Transverse colon (tissue), 4 donors: ENCODE data around the gene CFAP300. TPM values are rescaled to one million over a fixed set of nuclear protein-coding genes. Genes with fewer than 3 reads are reported as not detected.

Experiments
- DNase-seq: peaks from one replicate; pipeline ENCODE4 v3.0.0-alpha.2; 2019
- H3K27ac ChIP-seq, 4 donors: fragments of 200-600 bp; sonication (generic); 2 replicates each; pipeline ENCODE4 v1.5.1; 2016 to 2018; ENCODE audit warnings: inconsistent platforms in 4 of 4
- H3K27me3 ChIP-seq: fragments of 200-600 bp; sonication (generic); 2 replicates; pipeline ENCODE4 v1.5.1; 2017; ENCODE audit warnings: inconsistent platforms
- H3K36me3 ChIP-seq, 4 donors: fragments of 200-600 bp; sonication (generic); 2 replicates each; pipeline ENCODE4 v1.5.1; 2017 to 2019; ENCODE audit warnings: inconsistent platforms in 4 of 4
- H3K4me1 ChIP-seq, 4 donors: fragments of 200-600 bp; sonication (generic); 2 replicates each; pipeline ENCODE4 v1.5.1; 2017 to 2020; ENCODE audit warnings: inconsistent platforms in 4 of 4
- H3K4me3 ChIP-seq, 4 donors: fragments of 200-600 bp; sonication (generic); 1 replicate in 1 of 4; 2 replicates in 3 of 4; pipeline versions ENCODE4 v1.5.1 to v1.6.1; 2017 to 2019; ENCODE audit warnings: inconsistent platforms in 4 of 4
- H3K9me3 ChIP-seq, 2 donors: fragments of 200-600 bp; sonication (generic); 2 replicates each; pipeline ENCODE4 v1.5.1; 2017 to 2019; ENCODE audit warnings: inconsistent platforms in 2 of 2
- EP300 ChIP-seq: sonication (generic); formaldehyde crosslinking; IDR thresholded peaks from one replicate; pipeline ENCODE4 v1.6.1; 2017; ENCODE audit warnings: antibody characterized with exemption, low read depth
- POLR2A ChIP-seq: fragments of 450-650 bp; IDR thresholded peaks from one replicate; pipeline ENCODE4 v1.6.1; 2016; ENCODE audit warnings: antibody characterized with exemption, mild to moderate bottlenecking, moderate library complexity
- POLR2AphosphoS5 ChIP-seq, 3 donors: sonication (generic); formaldehyde crosslinking; IDR thresholded peaks; one replicate each; pipeline ENCODE4 v1.6.1; 2016; ENCODE audit warnings: antibody characterized with exemption in 3 of 3
- WGBS, 2 donors: methylation state at CpG; one replicate each; pipeline ENCODE4 v1.1.5; 2018; ENCODE audit warnings: low coverage in 1 of 2; 5-methylcytosine and 5-hydroxymethylcytosine counted together
- in situ Hi-C, 4 donors: fragments of 200-750 bp; cut with MboI; loops; one replicate each; pipeline versions ENCODE4 v1.15.0 to v1.15.1; 2017; ENCODE audit warnings: low sequenced_read_pairs in 3 of 4, low pct_ligation_motif_present in 1 of 4, low pct_unique_long_range_greater_than_20kb in 1 of 4
- intact Hi-C: fragments of 100-400 bp; cut with DNase I; formaldehyde crosslinking; loops from one replicate; pipeline ENCODE4 v1.15.1; 2023; ENCODE audit warnings: low total_unique reads
- total RNA-seq, 4 donors: library from RNA; depleted of rRNA; stranded (reverse); fragments of >200 nt; gene quantifications; one replicate each; pipeline ENCODE4 v1.1.0, GENCODE V29; 2016
- TF ChIP-seq, protein P1 (sequence below), 5 experiments: fragments of 200-600 bp in 3 of 5; fragments of 450-650 bp in 2 of 5; sonication (generic) in 3 of 5; IDR thresholded peaks; 1 replicate in 2 of 5; 2 replicates in 3 of 5; pipeline ENCODE4 v1.5.1; 2016 to 2017; ENCODE audit warnings: antibody characterized with exemption in 5 of 5, inconsistent platforms in 3 of 5, mild to moderate bottlenecking in 2 of 5, moderate library complexity in 1 of 5

CFAP300 gene
- total RNA-seq, 4 donors from 2014 or later, result 0.79 to 33.2 (median 2.2) TPM; not detected in 1

DNA sequence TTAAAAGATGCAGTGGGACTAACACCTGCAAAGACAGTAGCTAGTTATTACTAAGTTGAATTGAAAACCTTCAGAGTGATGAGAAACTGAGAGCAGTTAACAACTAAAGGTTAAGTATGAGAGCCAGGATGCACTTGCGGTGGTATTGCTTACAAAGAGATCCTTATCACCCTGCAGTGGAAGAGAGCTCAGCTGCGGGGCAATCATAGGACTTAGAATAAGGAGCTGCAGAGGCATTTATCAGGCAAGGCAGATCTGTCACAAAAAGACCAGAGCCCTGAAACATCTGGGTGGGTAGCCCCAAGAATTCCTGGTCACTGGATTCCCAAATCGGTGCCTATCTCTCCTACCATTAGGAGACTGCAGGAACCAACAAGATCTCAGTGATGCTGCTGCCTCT is 34.3 kb upstream of the CFAP300 start:
- no peak overlapping the region for H3K27ac ChIP-seq
- no peaks in the 10 kb centered on the region for H3K36me3 ChIP-seq
- DNase-seq, result no peak
- WGBS, 2 donors, result 80 to 83% methylated on average over 1 to 3 of the region's 3 CpGs
- intact Hi-C loops, result no loop called here
- TF ChIP-seq EP300 (no peak), POLR2A (no peak), POLR2AphosphoS5 (IDR thresholded peaks at IDR 0.05) (no peak)
- TF ChIP-seq, protein P1, sequence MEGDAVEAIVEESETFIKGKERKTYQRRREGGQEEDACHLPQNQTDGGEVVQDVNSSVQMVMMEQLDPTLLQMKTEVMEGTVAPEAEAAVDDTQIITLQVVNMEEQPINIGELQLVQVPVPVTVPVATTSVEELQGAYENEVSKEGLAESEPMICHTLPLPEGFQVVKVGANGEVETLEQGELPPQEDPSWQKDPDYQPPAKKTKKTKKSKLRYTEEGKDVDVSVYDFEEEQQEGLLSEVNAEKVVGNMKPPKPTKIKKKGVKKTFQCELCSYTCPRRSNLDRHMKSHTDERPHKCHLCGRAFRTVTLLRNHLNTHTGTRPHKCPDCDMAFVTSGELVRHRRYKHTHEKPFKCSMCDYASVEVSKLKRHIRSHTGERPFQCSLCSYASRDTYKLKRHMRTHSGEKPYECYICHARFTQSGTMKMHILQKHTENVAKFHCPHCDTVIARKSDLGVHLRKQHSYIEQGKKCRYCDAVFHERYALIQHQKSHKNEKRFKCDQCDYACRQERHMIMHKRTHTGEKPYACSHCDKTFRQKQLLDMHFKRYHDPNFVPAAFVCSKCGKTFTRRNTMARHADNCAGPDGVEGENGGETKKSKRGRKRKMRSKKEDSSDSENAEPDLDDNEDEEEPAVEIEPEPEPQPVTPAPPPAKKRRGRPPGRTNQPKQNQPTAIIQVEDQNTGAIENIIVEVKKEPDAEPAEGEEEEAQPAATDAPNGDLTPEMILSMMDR (IDR thresholded peaks at IDR 0.05), result no peak
- no peaks in the 10 kb centered on the region for H3K27me3 ChIP-seq
- H3K4me3 ChIP-seq, result no peak overlapping the region
- peaks cover 0 to 10% (median 9%) of the 10 kb centered on the region in 4 donors for H3K4me1 ChIP-seq
- no peaks in the 10 kb centered on the region for H3K9me3 ChIP-seq
- in situ Hi-C loops, result loop anchor here in 2 of 4 donors (25.0 kb wide), 3 partner anchors 151 to 576 kb away; no protein-coding TSS in a partner anchor

DNA sequence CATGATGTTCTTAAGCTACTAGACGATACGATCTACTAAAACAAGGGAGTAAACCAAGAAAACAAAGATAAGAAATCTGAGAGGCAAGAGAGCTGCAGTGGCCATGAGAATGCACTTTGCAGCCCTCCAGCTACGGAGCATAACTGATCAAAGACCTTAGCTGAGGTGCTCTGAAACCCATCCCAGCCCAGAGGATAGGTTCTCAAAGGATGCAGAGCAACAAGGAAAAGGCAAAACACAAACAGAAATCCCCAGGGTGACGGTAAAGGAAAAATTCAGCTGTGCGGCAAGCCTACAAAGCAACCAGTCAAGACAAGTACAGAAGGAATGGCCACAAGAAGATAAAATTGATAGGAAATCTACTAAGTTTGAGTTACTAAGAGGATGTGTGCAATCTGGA is 32.5 kb upstream of the CFAP300 start:
- in situ Hi-C loops, result loop anchor here in 2 of 4 donors (25.0 kb wide), 3 partner anchors 152 to 577 kb away; no protein-coding TSS in a partner anchor
- WGBS, 2 donors, result 92 to 93% methylated on average over 5 of the region's 5 CpGs
- no peak overlapping the region for H3K27ac ChIP-seq
- no peaks in the 10 kb centered on the region for H3K36me3 ChIP-seq
- H3K9me3 ChIP-seq, result no peaks in the 10 kb centered on the region
- no peak overlapping the region for H3K4me3 ChIP-seq
- no peak for TF ChIP-seq POLR2A
- TF ChIP-seq POLR2AphosphoS5 (IDR thresholded peaks at IDR 0.05), result no peak
- TF ChIP-seq, protein P1 (IDR thresholded peaks at IDR 0.05), result no peak
- no peak for TF ChIP-seq EP300
- DNase-seq, result no peak
- H3K4me1 ChIP-seq, result peaks cover 0 to 10% (median 7%) of the 10 kb centered on the region in 4 donors
- intact Hi-C loops, result no loop called here
- no peaks in the 10 kb centered on the region for H3K27me3 ChIP-seq

DNA sequence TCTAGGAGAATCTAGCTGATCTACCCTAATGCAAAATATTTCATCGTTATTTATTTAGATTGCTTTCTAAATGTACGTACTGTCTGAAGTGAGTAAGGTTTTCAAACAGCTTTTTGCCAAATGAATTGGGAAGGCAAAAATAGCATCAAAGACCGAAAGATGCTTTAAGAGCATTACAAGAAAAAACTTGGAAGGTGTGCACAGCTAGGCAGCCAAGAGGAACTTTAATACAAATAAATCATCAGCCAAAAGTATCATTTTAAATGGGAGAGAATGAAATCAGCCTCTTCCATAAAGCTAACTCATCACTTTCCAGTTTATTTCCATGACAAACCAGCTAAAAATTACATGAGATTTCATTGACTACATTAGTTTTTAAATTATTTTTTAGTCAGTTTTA is 30.2 kb upstream of the CFAP300 start:
- in situ Hi-C loops, result loop anchor here in 2 of 4 donors (25.0 kb wide), 3 partner anchors 155 to 580 kb away; no protein-coding TSS in a partner anchor
- 53 to 61% methylated on average over 3 of the region's 3 CpGs for WGBS, 2 donors

DNA sequence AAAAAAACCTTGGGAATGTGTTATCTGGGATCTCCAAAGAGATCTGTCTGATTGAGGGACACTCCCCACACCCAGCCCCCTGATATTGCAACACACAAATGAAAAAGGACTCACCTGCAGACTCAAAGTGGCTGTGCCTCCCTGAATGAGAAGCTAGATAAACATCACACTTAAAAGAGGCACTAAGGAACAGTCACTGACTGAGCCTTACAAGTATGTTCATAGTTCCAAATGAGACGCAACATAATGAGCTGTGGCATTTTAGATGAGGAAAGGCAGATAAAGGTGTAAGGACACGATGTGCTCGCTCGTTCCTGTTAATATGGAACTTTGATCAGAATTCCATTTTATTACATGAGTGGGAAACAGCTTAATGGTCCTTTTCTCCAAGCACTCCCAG is 21.0 kb upstream of the CFAP300 start:
- no peak overlapping the region for H3K4me3 ChIP-seq
- peaks cover 0 to 16% (median 12%) of the 10 kb centered on the region in 4 donors for H3K4me1 ChIP-seq
- intact Hi-C loops (no loop called here), in situ Hi-C loops (no loop called here)
- TF ChIP-seq EP300 (no peak), POLR2A (no peak), POLR2AphosphoS5 (IDR thresholded peaks at IDR 0.05) (peak in 2 of 3 donors; percentile 51 to 52)
- peak overlapping the region in 3 of 4 donors; percentile 13 to 48 (median 41) for H3K27ac ChIP-seq
- no peaks in the 10 kb centered on the region for H3K27me3 ChIP-seq
- WGBS, 2 donors, result 33 to 36% methylated on average over 4 of the region's 4 CpGs
- no peaks in the 10 kb centered on the region for H3K9me3 ChIP-seq
- DNase-seq, result no peak
- no peaks in the 10 kb centered on the region for H3K36me3 ChIP-seq

More for the DNA sequence above, 30.2 kb upstream of the CFAP300 start:
- intact Hi-C loops, result no loop called here
- no peaks in the 10 kb centered on the region for H3K4me1 ChIP-seq
- no peaks in the 10 kb centered on the region for H3K27me3 ChIP-seq
- no peak overlapping the region for H3K27ac ChIP-seq
- no peak overlapping the region for H3K4me3 ChIP-seq
- H3K36me3 ChIP-seq, result no peaks in the 10 kb centered on the region
- no peaks in the 10 kb centered on the region for H3K9me3 ChIP-seq
- no peak for DNase-seq
- TF ChIP-seq EP300, result no peak
- TF ChIP-seq POLR2A, result no peak
- TF ChIP-seq POLR2AphosphoS5 (IDR thresholded peaks at IDR 0.05), result no peak
- TF ChIP-seq, protein P1 (IDR thresholded peaks at IDR 0.05), result no peak
